Measurements from ENCODE around the gene WWOX.

Gene WWOX

GRCh38 chr16:78552106-78552675, 452.7 kb downstream of the WWOX start:
- H3K9ac ChIP-seq (ENCODE audit: low read length), result no peak overlapping the region
- no peaks in the 10 kb centered on the region for H3K27me3 ChIP-seq (ENCODE audit: insufficient read depth, low read length)
- no peak overlapping the region for H4K8ac ChIP-seq (ENCODE audit: low read depth, low read length)
- H2AFZ ChIP-seq (ENCODE audit: insufficient read depth, low read length, poor library complexity), result no peak overlapping the region
- H2BK120ac ChIP-seq (ENCODE audit: insufficient read depth, low read length, poor library complexity), result no peak overlapping the region
- no peak overlapping the region for H2BK5ac ChIP-seq (ENCODE audit: low read depth, low read length, poor library complexity)
- H4K12ac ChIP-seq (ENCODE audit: low read depth, low read length), result no peak overlapping the region
- no peak overlapping the region for H2AK5ac ChIP-seq (ENCODE audit: low read length)
- WGBS (ENCODE audit: extremely low coverage, insufficient coverage, insufficient read length), result no CpG with 5 or more reads among the region's 16 CpGs
- no peak for DNase-seq
- H3K4ac ChIP-seq (ENCODE audit: low read depth, low read length), result no peak overlapping the region
- no peak overlapping the region for H3K14ac ChIP-seq (ENCODE audit: low read length)
- H3K4me1 ChIP-seq (ENCODE audit: control insufficient read depth in 1 of 2, insufficient read depth in 2 of 2, low read length in 2 of 2), result peaks cover 3 to 4% of the 10 kb centered on the region in 2 experiments
- H3K79me1 ChIP-seq (ENCODE audit: low read length), result peaks cover 6% of the 10 kb centered on the region
- H3K79me2 ChIP-seq (ENCODE audit: control insufficient read depth, insufficient read depth, low read length, poor library complexity), result no peaks in the 10 kb centered on the region
- no peak overlapping the region for H4K91ac ChIP-seq (ENCODE audit: low read depth, low read length)
- H3K18ac ChIP-seq (ENCODE audit: low read length), result no peak overlapping the region
- H2BK12ac ChIP-seq (ENCODE audit: low read length), result no peak overlapping the region
- H3K36me3 ChIP-seq (ENCODE audit: control insufficient read depth in 1 of 2, insufficient read depth in 2 of 2, low read length in 2 of 2), result no peaks in the 10 kb centered on the region
- H3K23ac ChIP-seq (ENCODE audit: low read length), result no peak overlapping the region
- H3K27ac ChIP-seq (ENCODE audit: low read depth, low read length), result no peak overlapping the region
- H3K4me3 ChIP-seq (ENCODE audit: low read depth, low read length), result no peak overlapping the region
- H3K9me3 ChIP-seq (ENCODE audit: insufficient read depth, low read depth, low read length), result no peaks in the 10 kb centered on the region
- no peak overlapping the region for H3K4me2 ChIP-seq (ENCODE audit: low read length)

- H3K23ac ChIP-seq (ENCODE audit: low read length), result no peak overlapping the region
- no peak overlapping the region for H3K4me2 ChIP-seq (ENCODE audit: low read length)
- H3K27me3 ChIP-seq (ENCODE audit: insufficient read depth, low read length), result no peaks in the 10 kb centered on the region
- H3K4me3 ChIP-seq (ENCODE audit: low read depth, low read length), result no peak overlapping the region
- H4K12ac ChIP-seq (ENCODE audit: low read depth, low read length), result no peak overlapping the region
- no peak overlapping the region for H3K14ac ChIP-seq (ENCODE audit: low read length)
- no peak overlapping the region for H2AFZ ChIP-seq (ENCODE audit: insufficient read depth, low read length, poor library complexity)
- H3K36me3 ChIP-seq (ENCODE audit: control insufficient read depth in 1 of 2, insufficient read depth in 2 of 2, low read length in 2 of 2), result no peaks in the 10 kb centered on the region
- no peak overlapping the region for H3K18ac ChIP-seq (ENCODE audit: low read length)
- no CpG with 5 or more reads among the region's 1 CpG for WGBS (ENCODE audit: extremely low coverage, insufficient coverage, insufficient read length)
- no peak overlapping the region for H2BK5ac ChIP-seq (ENCODE audit: low read depth, low read length, poor library complexity)
- H3K9ac ChIP-seq (ENCODE audit: low read length), result no peak overlapping the region
- H3K79me2 ChIP-seq (ENCODE audit: control insufficient read depth, insufficient read depth, low read length, poor library complexity), result no peaks in the 10 kb centered on the region
- H3K27ac ChIP-seq (ENCODE audit: low read depth, low read length), result no peak overlapping the region
- no peak overlapping the region for H2BK120ac ChIP-seq (ENCODE audit: insufficient read depth, low read length, poor library complexity)
- no peak overlapping the region for H3K4ac ChIP-seq (ENCODE audit: low read depth, low read length)
- no peak overlapping the region for H2AK5ac ChIP-seq (ENCODE audit: low read length)
- H4K91ac ChIP-seq (ENCODE audit: low read depth, low read length), result no peak overlapping the region
- H3K9me3 ChIP-seq (ENCODE audit: insufficient read depth, low read depth, low read length), result no peaks in the 10 kb centered on the region
- H4K8ac ChIP-seq (ENCODE audit: low read depth, low read length), result no peak overlapping the region
- no peak for DNase-seq
- peaks cover 6% of the 10 kb centered on the region for H3K79me1 ChIP-seq (ENCODE audit: low read length)
- peaks cover 3 to 4% of the 10 kb centered on the region in 2 experiments for H3K4me1 ChIP-seq (ENCODE audit: control insufficient read depth in 1 of 2, insufficient read depth in 2 of 2, low read length in 2 of 2)
- no peak overlapping the region for H2BK12ac ChIP-seq (ENCODE audit: low read length)
Measured at GRCh38 chr16:78552716-78553115, 453.3 kb downstream of the WWOX start.

- Histone ChIP-seq H2AFZ (ENCODE audit: insufficient read depth, low read length, poor library complexity) (no peak overlapping the region), H3K18ac (ENCODE audit: low read length) (no peak overlapping the region), H3K79me1 (ENCODE audit: low read length) (peaks cover 6% of the 10 kb centered on the region), H4K8ac (ENCODE audit: low read depth, low read length) (no peak overlapping the region), H3K9me3 (ENCODE audit: insufficient read depth, low read depth, low read length) (no peaks in the 10 kb centered on the region), H3K27me3 (ENCODE audit: insufficient read depth, low read length) (no peaks in the 10 kb centered on the region), H2BK120ac (ENCODE audit: insufficient read depth, low read length, poor library complexity) (no peak overlapping the region), H3K14ac (ENCODE audit: low read length) (peak overlapping the region; percentile 46), H3K4me3 (ENCODE audit: low read depth, low read length) (no peak overlapping the region), H4K91ac (ENCODE audit: low read depth, low read length) (peak overlapping the region; percentile 52), H3K4me1 (ENCODE audit: control insufficient read depth in 1 of 2, insufficient read depth in 2 of 2, low read length in 2 of 2) (peaks cover 3 to 4% of the 10 kb centered on the region in 2 experiments), H3K4me2 (ENCODE audit: low read length) (no peak overlapping the region), H2BK5ac (ENCODE audit: low read depth, low read length, poor library complexity) (no peak overlapping the region), H3K27ac (ENCODE audit: low read depth, low read length) (no peak overlapping the region), H3K4ac (ENCODE audit: low read depth, low read length) (no peak overlapping the region), H3K36me3 (ENCODE audit: control insufficient read depth in 1 of 2, insufficient read depth in 2 of 2, low read length in 2 of 2) (no peaks in the 10 kb centered on the region), H3K79me2 (ENCODE audit: control insufficient read depth, insufficient read depth, low read length, poor library complexity) (no peaks in the 10 kb centered on the region), H3K9ac (ENCODE audit: low read length) (peak overlapping the region; percentile 60), H2AK5ac (ENCODE audit: low read length) (peak overlapping the region; percentile 64), H3K23ac (ENCODE audit: low read length) (no peak overlapping the region), H2BK12ac (ENCODE audit: low read length) (peak overlapping the region; percentile 54), H4K12ac (ENCODE audit: low read depth, low read length) (no peak overlapping the region)
- no CpG with 5 or more reads among the region's 10 CpGs for WGBS (ENCODE audit: extremely low coverage, insufficient coverage, insufficient read length)
- DNase-seq, result no peak
Measured at GRCh38 chr16:78553268-78554039, 454.0 kb downstream of the WWOX start.

- Histone ChIP-seq H3K14ac (ENCODE audit: low read length) (no peak overlapping the region), H3K36me3 (ENCODE audit: control insufficient read depth in 1 of 2, insufficient read depth in 2 of 2, low read length in 2 of 2) (no peaks in the 10 kb centered on the region), H3K23ac (ENCODE audit: low read length) (no peak overlapping the region), H4K12ac (ENCODE audit: low read depth, low read length) (no peak overlapping the region), H2AK5ac (ENCODE audit: low read length) (no peak overlapping the region), H3K27me3 (ENCODE audit: insufficient read depth, low read length) (no peaks in the 10 kb centered on the region), H4K91ac (ENCODE audit: low read depth, low read length) (no peak overlapping the region), H3K27ac (ENCODE audit: low read depth, low read length) (no peak overlapping the region), H3K9me3 (ENCODE audit: insufficient read depth, low read depth, low read length) (no peaks in the 10 kb centered on the region), H2BK12ac (ENCODE audit: low read length) (no peak overlapping the region), H4K8ac (ENCODE audit: low read depth, low read length) (no peak overlapping the region), H3K18ac (ENCODE audit: low read length) (no peak overlapping the region), H3K4me2 (ENCODE audit: low read length) (no peak overlapping the region), H2BK5ac (ENCODE audit: low read depth, low read length, poor library complexity) (no peak overlapping the region), H3K9ac (ENCODE audit: low read length) (no peak overlapping the region), H2AFZ (ENCODE audit: insufficient read depth, low read length, poor library complexity) (no peak overlapping the region), H3K79me2 (ENCODE audit: control insufficient read depth, insufficient read depth, low read length, poor library complexity) (no peaks in the 10 kb centered on the region), H2BK120ac (ENCODE audit: insufficient read depth, low read length, poor library complexity) (no peak overlapping the region), H3K4me1 (ENCODE audit: control insufficient read depth in 1 of 2, insufficient read depth in 2 of 2, low read length in 2 of 2) (peaks cover 3 to 4% of the 10 kb centered on the region in 2 experiments), H3K4ac (ENCODE audit: low read depth, low read length) (no peak overlapping the region), H3K4me3 (ENCODE audit: low read depth, low read length) (no peak overlapping the region), H3K79me1 (ENCODE audit: low read length) (peaks cover 6% of the 10 kb centered on the region)
- no CpG with 5 or more reads among the region's 16 CpGs for WGBS (ENCODE audit: extremely low coverage, insufficient coverage, insufficient read length)
- no peak for DNase-seq
Measured at GRCh38 chr16:78556421-78556820, 457.0 kb downstream of the WWOX start.
